PFSK-1 (cell line): Measurements from ENCODE around the gene VIL1.

Source experiments
- FOXP2 ChIP-seq: optimal IDR thresholded peaks from 2 replicates; pipeline ENCODE3; 2011; ENCODE audit warnings: borderline replicate concordance, control low read depth, inconsistent platforms; ENCODE audit not compliant: insufficient read depth; ENCODE audit errors: extremely low read length, extremely low read depth
- POLR2AphosphoS5 ChIP-seq: IDR thresholded peaks from 2 replicates; pipeline ENCODE4 v1.6.1; 2012; ENCODE audit warnings: low read depth, mild to moderate bottlenecking, control low read depth, low read length, moderate library complexity
- SIN3A ChIP-seq: IDR thresholded peaks from 2 replicates; pipeline ENCODE4 v1.6.1; 2012; ENCODE audit warnings: mild to moderate bottlenecking, low read length, moderate library complexity, borderline replicate concordance; ENCODE audit not compliant: insufficient read depth
- TAF1 ChIP-seq: IDR thresholded peaks from 2 replicates; pipeline ENCODE4 v1.6.1; 2012; ENCODE audit warnings: low read length, control low read depth, borderline replicate concordance; ENCODE audit not compliant: insufficient read depth
- TF ChIP-seq, protein P1 (sequence below), 2 experiments: IDR thresholded peaks; 2 replicates each; pipeline versions ENCODE4 v1.6.1 to v1.8.0; 2011 to 2012; ENCODE audit warnings: low read depth in 2 of 2, low read length in 2 of 2, control low read depth in 1 of 2, inconsistent platforms in 1 of 2, mild to moderate bottlenecking in 1 of 2, moderate library complexity in 1 of 2; ENCODE audit not compliant: insufficient read depth in 1 of 2

VIL1 gene

DNA sequence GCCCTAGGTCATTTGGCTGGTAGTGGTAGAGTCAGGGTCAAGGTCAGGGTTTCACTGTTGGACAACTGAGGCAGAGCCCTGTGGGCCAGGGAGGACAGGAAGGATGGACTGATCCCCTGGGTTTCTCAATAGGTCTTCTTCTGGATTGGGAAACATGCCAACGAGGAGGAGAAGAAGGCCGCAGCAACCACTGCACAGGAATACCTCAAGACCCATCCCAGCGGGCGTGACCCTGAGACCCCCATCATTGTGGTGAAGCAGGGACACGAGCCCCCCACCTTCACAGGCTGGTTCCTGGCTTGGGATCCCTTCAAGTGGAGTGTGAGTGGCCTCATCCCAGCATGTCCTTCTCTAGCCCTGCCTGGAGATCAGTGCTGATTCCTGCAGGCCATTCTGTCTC lies 18.1 kb downstream of the VIL1 start:
- TF ChIP-seq POLR2AphosphoS5 (no peak), SIN3A (no peak)

DNA sequence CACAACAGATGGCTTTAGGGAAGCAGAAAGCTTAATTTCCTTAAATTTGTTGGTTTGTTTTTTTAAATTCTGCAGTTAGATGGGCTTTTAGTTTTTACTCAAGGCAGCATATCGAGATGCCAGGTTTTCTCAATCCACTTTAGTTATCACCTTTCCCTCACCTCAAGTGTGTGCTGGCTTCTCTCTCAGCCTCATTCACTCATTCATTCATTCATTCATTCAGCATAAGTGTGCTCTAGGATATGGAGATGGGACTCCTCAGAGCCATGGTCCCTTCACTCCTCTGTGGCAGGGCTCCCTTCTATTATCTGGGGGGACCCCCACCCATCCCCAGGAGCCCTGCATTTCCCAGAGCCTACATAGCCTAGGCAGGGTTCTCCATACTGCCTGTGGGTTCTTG lies 19.0 kb downstream of the VIL1 start:
- TF ChIP-seq TAF1 (no peak), FOXP2 (no peak), SIN3A (no peak), POLR2AphosphoS5 (no peak)
- TF ChIP-seq, protein P1, sequence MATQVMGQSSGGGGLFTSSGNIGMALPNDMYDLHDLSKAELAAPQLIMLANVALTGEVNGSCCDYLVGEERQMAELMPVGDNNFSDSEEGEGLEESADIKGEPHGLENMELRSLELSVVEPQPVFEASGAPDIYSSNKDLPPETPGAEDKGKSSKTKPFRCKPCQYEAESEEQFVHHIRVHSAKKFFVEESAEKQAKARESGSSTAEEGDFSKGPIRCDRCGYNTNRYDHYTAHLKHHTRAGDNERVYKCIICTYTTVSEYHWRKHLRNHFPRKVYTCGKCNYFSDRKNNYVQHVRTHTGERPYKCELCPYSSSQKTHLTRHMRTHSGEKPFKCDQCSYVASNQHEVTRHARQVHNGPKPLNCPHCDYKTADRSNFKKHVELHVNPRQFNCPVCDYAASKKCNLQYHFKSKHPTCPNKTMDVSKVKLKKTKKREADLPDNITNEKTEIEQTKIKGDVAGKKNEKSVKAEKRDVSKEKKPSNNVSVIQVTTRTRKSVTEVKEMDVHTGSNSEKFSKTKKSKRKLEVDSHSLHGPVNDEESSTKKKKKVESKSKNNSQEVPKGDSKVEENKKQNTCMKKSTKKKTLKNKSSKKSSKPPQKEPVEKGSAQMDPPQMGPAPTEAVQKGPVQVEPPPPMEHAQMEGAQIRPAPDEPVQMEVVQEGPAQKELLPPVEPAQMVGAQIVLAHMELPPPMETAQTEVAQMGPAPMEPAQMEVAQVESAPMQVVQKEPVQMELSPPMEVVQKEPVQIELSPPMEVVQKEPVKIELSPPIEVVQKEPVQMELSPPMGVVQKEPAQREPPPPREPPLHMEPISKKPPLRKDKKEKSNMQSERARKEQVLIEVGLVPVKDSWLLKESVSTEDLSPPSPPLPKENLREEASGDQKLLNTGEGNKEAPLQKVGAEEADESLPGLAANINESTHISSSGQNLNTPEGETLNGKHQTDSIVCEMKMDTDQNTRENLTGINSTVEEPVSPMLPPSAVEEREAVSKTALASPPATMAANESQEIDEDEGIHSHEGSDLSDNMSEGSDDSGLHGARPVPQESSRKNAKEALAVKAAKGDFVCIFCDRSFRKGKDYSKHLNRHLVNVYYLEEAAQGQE (IDR thresholded peaks at IDR 0.05; ENCODE audit: insufficient read depth in 1 of 2, low read depth in 2 of 2, low read length in 2 of 2), result no peak

DNA sequence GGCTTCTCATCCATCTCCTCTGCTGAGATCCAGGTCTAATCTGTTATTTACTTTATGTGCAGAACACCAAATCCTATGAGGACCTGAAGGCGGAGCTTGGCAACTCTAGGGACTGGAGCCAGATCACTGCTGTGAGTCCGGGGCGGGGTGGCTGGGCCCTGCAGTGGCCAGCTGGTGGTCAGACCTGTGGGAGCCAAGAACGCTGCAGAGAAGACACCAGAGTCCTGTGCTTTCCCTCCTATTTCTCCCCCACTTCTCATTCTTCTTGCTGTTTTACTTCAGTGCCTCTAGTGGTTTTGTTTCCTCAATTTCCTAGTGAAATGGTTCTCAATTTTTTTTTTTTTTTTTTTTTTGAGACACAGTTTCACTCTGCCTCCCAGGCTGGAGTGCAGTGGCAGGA lies 19.7 kb downstream of the VIL1 start:
- no peak for TF ChIP-seq TAF1
- TF ChIP-seq, protein P1 (IDR thresholded peaks at IDR 0.05; ENCODE audit: insufficient read depth in 1 of 2, low read depth in 2 of 2, low read length in 2 of 2), result no peak

DNA sequence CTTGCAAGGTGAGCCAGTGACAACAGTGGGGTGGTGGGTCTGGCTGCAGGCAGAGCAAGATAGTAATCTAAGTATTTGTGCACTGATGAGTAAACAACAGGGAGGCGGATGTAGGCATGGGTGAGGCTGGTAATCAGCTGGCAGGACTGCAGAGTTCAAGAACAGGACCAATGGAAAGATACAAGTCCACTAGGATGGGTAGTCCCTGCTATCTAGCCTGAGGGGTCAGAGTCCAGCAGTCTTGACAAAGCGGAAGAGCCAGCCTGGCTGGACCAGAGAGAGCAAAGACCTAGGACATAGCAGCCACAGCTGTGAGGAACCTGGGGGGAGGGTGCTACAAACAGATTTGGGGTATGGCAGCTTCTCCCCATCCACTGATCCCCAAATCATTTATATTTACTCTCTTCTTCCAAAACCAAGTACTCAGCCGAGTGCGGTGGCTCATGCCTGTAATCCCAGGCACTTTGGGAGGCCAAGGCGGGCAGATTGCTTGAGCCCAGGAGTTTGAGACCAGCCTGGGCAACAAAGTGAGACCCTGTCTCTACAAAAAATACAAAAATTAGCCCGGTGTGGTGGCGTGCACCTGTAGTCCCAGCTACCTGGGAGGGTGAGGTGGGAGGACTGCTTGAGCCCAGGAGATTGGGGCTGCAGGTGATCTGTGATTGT lies 25.9 kb downstream of the VIL1 start:
- no peak for TF ChIP-seq FOXP2
- no peak for TF ChIP-seq SIN3A
- TF ChIP-seq POLR2AphosphoS5, result no peak
- TF ChIP-seq, protein P1 (IDR thresholded peaks at IDR 0.05; ENCODE audit: insufficient read depth in 1 of 2, low read depth in 2 of 2, low read length in 2 of 2), result no peak
- TF ChIP-seq TAF1, result no peak

DNA sequence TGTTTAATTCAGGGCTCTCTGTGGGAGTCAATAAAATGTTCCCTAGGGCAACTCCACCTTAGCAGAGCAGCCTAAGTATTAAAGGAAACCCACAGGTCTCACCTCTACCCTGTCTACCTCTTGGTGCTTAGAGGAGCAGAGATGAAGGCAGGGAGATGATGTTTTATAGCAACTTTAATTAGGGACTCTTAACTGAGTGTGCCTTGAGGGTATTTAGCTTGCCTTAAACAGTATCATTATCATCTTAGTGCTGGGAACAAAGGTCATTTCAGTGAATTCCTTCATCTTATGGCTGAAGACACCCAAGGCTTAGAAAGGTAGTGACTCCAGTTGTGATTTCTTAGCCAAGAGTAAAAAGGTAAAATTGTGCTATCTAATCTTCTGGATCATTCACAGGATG lies 26.7 kb downstream of the VIL1 start:
- TF ChIP-seq FOXP2 (no peak), TAF1 (no peak), POLR2AphosphoS5 (no peak), SIN3A (no peak)
- TF ChIP-seq, protein P1 (IDR thresholded peaks at IDR 0.05; ENCODE audit: insufficient read depth in 1 of 2, low read depth in 2 of 2, low read length in 2 of 2), result no peak
